K562 (cell line): ENCODE measurements around the gene PDGFRA. TPM values are rescaled to one million over a fixed set of nuclear protein-coding genes. Genes with fewer than 3 reads are reported as not detected.

Source experiments
- ARHGAP35 ChIP-seq: fragments of 450-650 bp; IDR thresholded peaks from 2 replicates; pipeline ENCODE4 v1.6.1; 2018; ENCODE audit not compliant: partially characterized antibody
- BRD9 ChIP-seq: fragments of 450-650 bp; IDR thresholded peaks from 2 replicates; pipeline ENCODE4 v1.6.1; 2018; ENCODE audit warnings: low read depth; ENCODE audit not compliant: partially characterized antibody
- CBFA2T2 ChIP-seq: fragments of 450-650 bp; conservative IDR thresholded peaks from 2 replicates; pipeline ENCODE4 v1.6.1; 2017; ENCODE audit warnings: mild to moderate bottlenecking
- CBX1 ChIP-seq: sonication (generic); IDR thresholded peaks from 2 replicates; pipeline ENCODE4 v1.6.1; 2016; ENCODE audit warnings: antibody characterized with exemption, low read depth, mild to moderate bottlenecking
- ESRRA ChIP-seq: fragments of 450-650 bp; IDR thresholded peaks from 2 replicates; pipeline ENCODE4 v1.6.1; 2014; ENCODE audit warnings: low read depth, mild to moderate bottlenecking, moderate library complexity, borderline replicate concordance
- FIP1L1 ChIP-seq: fragments of 200-400 bp; formaldehyde crosslinking; IDR thresholded peaks from 2 replicates; pipeline ENCODE4 v1.6.1; 2018; ENCODE audit warnings: mild to moderate bottlenecking, low read depth, low read length; ENCODE audit not compliant: poor library complexity, severe bottlenecking
- HOXB6 ChIP-seq: fragments of 250-450 bp; sonication (Bioruptor Pico); IDR thresholded peaks from 2 replicates; pipeline ENCODE4 v1.5.1; 2022; ENCODE audit warnings: mild to moderate bottlenecking, borderline replicate concordance
- LARP7 ChIP-seq: fragments of 450-650 bp; IDR thresholded peaks from 2 replicates; pipeline ENCODE4 v1.6.1; 2016
- MXI1 ChIP-seq: IDR thresholded peaks from 2 replicates; pipeline ENCODE4 v1.6.1; 2011; ENCODE audit warnings: low read depth, mild to moderate bottlenecking, improper control_type of control experiment, low read length
- OTX1 ChIP-seq: fragments of 450-650 bp; formaldehyde crosslinking; IDR thresholded peaks from 2 replicates; pipeline ENCODE4 v1.4.0; 2022; ENCODE audit warnings: mild to moderate bottlenecking
- RHOXF2B ChIP-seq: fragments of 250-450 bp; sonication (Bioruptor Pico); conservative IDR thresholded peaks from 2 replicates; pipeline ENCODE4 v1.5.1; 2021
- SMC3 ChIP-seq: conservative IDR thresholded peaks from 2 replicates; pipeline ENCODE4 v1.6.1; 2011; ENCODE audit warnings: low read depth, low read length, improper control_type of control experiment; ENCODE audit not compliant: insufficient read depth
- STAG1 ChIP-seq: sonication (generic); formaldehyde crosslinking; IDR thresholded peaks from 2 replicates; pipeline ENCODE4 v1.5.0; 2020; ENCODE audit warnings: missing genetic modification reagents, borderline replicate concordance
- XRCC5 ChIP-seq: fragments of 200-400 bp; formaldehyde crosslinking; IDR thresholded peaks from 2 replicates; pipeline ENCODE4 v1.6.1; 2017; ENCODE audit warnings: low read depth, mild to moderate bottlenecking, low read length
- ZFP1 ChIP-seq: fragments of 450-650 bp; formaldehyde crosslinking; IDR thresholded peaks from 2 replicates; pipeline ENCODE4 v1.4.0; 2020; ENCODE audit warnings: mild to moderate bottlenecking, mixed read lengths
- ZKSCAN8 ChIP-seq: fragments of 200-800 bp; sonication (Bioruptor generic); IDR thresholded peaks from 2 replicates; pipeline ENCODE4 v1.6.1; 2016; ENCODE audit warnings: missing genetic modification characterization, missing compliant biosample characterization
- ZNF143 ChIP-seq: sonication (generic); formaldehyde crosslinking; IDR thresholded peaks from 2 replicates; pipeline ENCODE4 v1.9.0; 2022; ENCODE audit warnings: mild to moderate bottlenecking, missing genetic modification reagents
- ZNF780A ChIP-seq: fragments of 250-450 bp; sonication (Bioruptor Pico); IDR thresholded peaks from 2 replicates; pipeline ENCODE4 v1.5.0; 2021; ENCODE audit warnings: mild to moderate bottlenecking
- polyA plus RNA-seq, 8 experiments: library from polyadenylated mRNA; depleted of rRNA in 4 of 8; stranded (reverse) in 5 of 8; unstranded in 3 of 8; fragments of >200 nt; fragmentation: Nextera tagmentation in 2 of 8; fragmentation: Illumina TruSeq in 1 of 8; extraction: Ambion mirVana in 2 of 8; extraction: Trizol in 1 of 8; gene quantifications; 2 replicates each; pipeline versions ENCODE4 v1.2.1 to v1.2.3, GENCODE V29; 2011 to 2014; ENCODE audit warnings: inconsistent platforms in 1 of 8, missing spikeins in 1 of 8
- total RNA-seq, 7 experiments: library from RNA; depleted of rRNA in 6 of 7; stranded (reverse); fragments of >200 nt in 6 of 7; fragmentation: Illumina TruSeq in 2 of 7; extraction: Trizol in 2 of 7; gene quantifications; 2 replicates each; pipeline versions ENCODE4 v1.2.1 to v1.2.3, GENCODE V29; 2011 to 2021; ENCODE audit warnings: low replicate concordance in 1 of 7
- TF ChIP-seq, protein P1 (sequence below): conservative IDR thresholded peaks from 2 replicates; pipeline ENCODE4 v1.6.1; 2011; ENCODE audit warnings: low read depth, mild to moderate bottlenecking, low read length; ENCODE audit not compliant: control insufficient read depth
- TF ChIP-seq, protein P2 (sequence below): fragments of 200-800 bp; sonication (Bioruptor generic); IDR thresholded peaks from 2 replicates; pipeline ENCODE4 v1.6.1; 2017; ENCODE audit warnings: missing genetic modification characterization, missing compliant biosample characterization
- TF ChIP-seq, protein P3 (sequence below): sonication (generic); formaldehyde crosslinking; IDR thresholded peaks from 2 replicates; pipeline ENCODE4 v1.9.0; 2022; ENCODE audit warnings: mild to moderate bottlenecking, missing genetic modification reagents
- TF ChIP-seq, protein P4 (sequence below): sonication (generic); formaldehyde crosslinking; IDR thresholded peaks from 2 replicates; pipeline ENCODE4 v1.8.1; 2022; ENCODE audit warnings: missing genetic modification reagents
- TF ChIP-seq, protein P5 (sequence below): fragments of 450-650 bp; IDR thresholded peaks from 2 replicates; pipeline ENCODE4 v1.6.1; 2016; ENCODE audit warnings: missing biosample characterization, missing genetic modification characterization

Gene PDGFRA
- total and polyA plus RNA-seq, 9 of the 15 experiments (the other 6 are each of a cell fraction or from before 2014, with no cell fraction given), result 0.40 TPM; not detected in 8

DNA sequence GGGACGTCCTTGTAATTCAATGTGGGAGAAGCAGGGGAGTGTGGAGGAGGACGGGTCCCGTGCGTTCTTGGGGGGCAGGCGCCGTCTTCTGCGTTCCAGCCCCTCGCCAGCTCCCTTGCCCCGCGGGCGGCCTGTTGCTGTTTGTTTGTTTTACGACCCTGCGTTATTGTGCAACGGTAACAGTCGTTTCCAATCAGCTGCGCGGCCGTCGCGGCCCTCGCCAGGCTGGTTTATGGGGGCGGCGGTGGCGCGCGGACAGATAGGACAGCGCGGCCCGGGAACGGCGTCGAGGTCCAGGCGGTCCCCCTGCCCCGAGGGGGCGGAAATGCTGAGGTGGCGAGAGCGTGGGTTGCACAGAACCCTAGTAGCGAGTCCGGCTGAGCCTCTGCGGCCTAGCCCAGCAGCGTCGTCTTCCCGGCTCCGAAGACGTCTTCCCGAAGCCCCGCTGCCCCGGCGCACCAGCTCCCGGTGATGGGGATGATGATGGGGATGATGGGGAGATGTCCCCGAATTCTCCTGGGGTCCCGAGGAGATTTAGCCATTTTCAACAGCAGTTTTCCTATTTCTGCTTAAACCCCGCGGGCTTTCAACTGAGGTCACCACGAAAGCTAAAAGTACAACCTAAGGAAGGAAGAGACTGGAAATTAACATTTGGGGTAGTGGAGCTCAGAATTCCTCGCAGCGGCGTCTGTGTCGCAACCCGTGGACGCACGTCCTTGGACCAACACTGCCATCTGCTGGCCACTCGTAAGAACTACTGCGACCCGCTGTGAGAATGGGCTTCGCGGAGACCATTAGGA, 4.8 kb downstream of the PDGFRA start (continued):
- TF ChIP-seq MXI1, result no peak
- no peak for TF ChIP-seq CBX1
- no peak for TF ChIP-seq ZNF143
- TF ChIP-seq XRCC5, result no peak
- TF ChIP-seq, protein P1, sequence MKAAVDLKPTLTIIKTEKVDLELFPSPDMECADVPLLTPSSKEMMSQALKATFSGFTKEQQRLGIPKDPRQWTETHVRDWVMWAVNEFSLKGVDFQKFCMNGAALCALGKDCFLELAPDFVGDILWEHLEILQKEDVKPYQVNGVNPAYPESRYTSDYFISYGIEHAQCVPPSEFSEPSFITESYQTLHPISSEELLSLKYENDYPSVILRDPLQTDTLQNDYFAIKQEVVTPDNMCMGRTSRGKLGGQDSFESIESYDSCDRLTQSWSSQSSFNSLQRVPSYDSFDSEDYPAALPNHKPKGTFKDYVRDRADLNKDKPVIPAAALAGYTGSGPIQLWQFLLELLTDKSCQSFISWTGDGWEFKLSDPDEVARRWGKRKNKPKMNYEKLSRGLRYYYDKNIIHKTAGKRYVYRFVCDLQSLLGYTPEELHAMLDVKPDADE, result no peak
- TF ChIP-seq ARHGAP35, result no peak
- TF ChIP-seq OTX1 (CRISPR knock-in tag), result no peak
- no peak for TF ChIP-seq FIP1L1
- TF ChIP-seq CBFA2T2, result no peak
- TF ChIP-seq LARP7, result no peak
- TF ChIP-seq ZNF780A, result no peak
- TF ChIP-seq, protein P2, sequence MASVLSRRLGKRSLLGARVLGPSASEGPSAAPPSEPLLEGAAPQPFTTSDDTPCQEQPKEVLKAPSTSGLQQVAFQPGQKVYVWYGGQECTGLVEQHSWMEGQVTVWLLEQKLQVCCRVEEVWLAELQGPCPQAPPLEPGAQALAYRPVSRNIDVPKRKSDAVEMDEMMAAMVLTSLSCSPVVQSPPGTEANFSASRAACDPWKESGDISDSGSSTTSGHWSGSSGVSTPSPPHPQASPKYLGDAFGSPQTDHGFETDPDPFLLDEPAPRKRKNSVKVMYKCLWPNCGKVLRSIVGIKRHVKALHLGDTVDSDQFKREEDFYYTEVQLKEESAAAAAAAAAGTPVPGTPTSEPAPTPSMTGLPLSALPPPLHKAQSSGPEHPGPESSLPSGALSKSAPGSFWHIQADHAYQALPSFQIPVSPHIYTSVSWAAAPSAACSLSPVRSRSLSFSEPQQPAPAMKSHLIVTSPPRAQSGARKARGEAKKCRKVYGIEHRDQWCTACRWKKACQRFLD (CRISPR knock-in tag), result no peak
- peak; percentile 72 for TF ChIP-seq SMC3
- no peak for TF ChIP-seq ESRRA
- TF ChIP-seq STAG1, result peak; percentile 86; the same call in 1 of the 2 replicates
- TF ChIP-seq BRD9, result no peak
- TF ChIP-seq, protein P3, sequence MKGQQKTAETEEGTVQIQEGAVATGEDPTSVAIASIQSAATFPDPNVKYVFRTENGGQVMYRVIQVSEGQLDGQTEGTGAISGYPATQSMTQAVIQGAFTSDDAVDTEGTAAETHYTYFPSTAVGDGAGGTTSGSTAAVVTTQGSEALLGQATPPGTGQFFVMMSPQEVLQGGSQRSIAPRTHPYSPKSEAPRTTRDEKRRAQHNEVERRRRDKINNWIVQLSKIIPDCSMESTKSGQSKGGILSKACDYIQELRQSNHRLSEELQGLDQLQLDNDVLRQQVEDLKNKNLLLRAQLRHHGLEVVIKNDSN (CRISPR knock-in tag), result no peak
- TF ChIP-seq RHOXF2B (CRISPR knock-in tag), result no peak
- TF ChIP-seq, protein P4, sequence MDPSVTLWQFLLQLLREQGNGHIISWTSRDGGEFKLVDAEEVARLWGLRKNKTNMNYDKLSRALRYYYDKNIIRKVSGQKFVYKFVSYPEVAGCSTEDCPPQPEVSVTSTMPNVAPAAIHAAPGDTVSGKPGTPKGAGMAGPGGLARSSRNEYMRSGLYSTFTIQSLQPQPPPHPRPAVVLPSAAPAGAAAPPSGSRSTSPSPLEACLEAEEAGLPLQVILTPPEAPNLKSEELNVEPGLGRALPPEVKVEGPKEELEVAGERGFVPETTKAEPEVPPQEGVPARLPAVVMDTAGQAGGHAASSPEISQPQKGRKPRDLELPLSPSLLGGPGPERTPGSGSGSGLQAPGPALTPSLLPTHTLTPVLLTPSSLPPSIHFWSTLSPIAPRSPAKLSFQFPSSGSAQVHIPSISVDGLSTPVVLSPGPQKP, result no peak
- TF ChIP-seq ZFP1 (CRISPR knock-in tag), result no peak
- TF ChIP-seq, protein P5, sequence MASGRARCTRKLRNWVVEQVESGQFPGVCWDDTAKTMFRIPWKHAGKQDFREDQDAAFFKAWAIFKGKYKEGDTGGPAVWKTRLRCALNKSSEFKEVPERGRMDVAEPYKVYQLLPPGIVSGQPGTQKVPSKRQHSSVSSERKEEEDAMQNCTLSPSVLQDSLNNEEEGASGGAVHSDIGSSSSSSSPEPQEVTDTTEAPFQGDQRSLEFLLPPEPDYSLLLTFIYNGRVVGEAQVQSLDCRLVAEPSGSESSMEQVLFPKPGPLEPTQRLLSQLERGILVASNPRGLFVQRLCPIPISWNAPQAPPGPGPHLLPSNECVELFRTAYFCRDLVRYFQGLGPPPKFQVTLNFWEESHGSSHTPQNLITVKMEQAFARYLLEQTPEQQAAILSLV (tag), result peak; percentile 70
- TF ChIP-seq ZKSCAN8 (CRISPR knock-in tag), result no peak
- TF ChIP-seq HOXB6, result no peak
